Left ventricle myocardium inferior (tissue), 1 donor: ENCODE data around the gene EDIL3. TPM values are rescaled to one million over a fixed set of nuclear protein-coding genes. Genes with fewer than 3 reads are reported as not detected.

Source experiments
- DNase-seq: peaks from one replicate; pipeline ENCODE4 v3.0.0-alpha.2; 2020
- H3K27ac ChIP-seq: fragments of 200-600 bp; replicated peaks from 2 replicates; pipeline ENCODE4 v1.8.0; 2021
- H3K27me3 ChIP-seq: fragments of 200-600 bp; 2 replicates; pipeline ENCODE4 v1.8.0; 2021; ENCODE audit warnings: low read depth
- H3K36me3 ChIP-seq: fragments of 200-600 bp; 2 replicates; pipeline ENCODE4 v1.8.0; 2021
- H3K4me1 ChIP-seq: fragments of 200-600 bp; 2 replicates; pipeline ENCODE4 v1.8.0; 2021
- H3K4me3 ChIP-seq: fragments of 200-600 bp; 2 replicates; pipeline ENCODE4 v1.8.0; 2021; ENCODE audit warnings: mild to moderate bottlenecking, moderate library complexity
- H3K9me3 ChIP-seq: fragments of 200-600 bp; replicated peaks from 2 replicates; pipeline ENCODE4 v1.8.0; 2021
- CTCF ChIP-seq: fragments of 200-600 bp; IDR thresholded peaks from 2 replicates; pipeline ENCODE4 v1.8.0; 2021; ENCODE audit warnings: antibody characterized with exemption, mild to moderate bottlenecking, borderline replicate concordance
- intact Hi-C: fragments of 100-400 bp; cut with micrococcal nuclease; formaldehyde crosslinking; loops from one replicate; pipeline ENCODE4 v1.11.0; 2022
- total RNA-seq: library from RNA; stranded (reverse); fragmentation: NEBNext Ultra II Directional; extraction: Animal tissue kit (Norgen Biotek cat#: 25700); gene quantifications from one replicate; pipeline ENCODE4 v1.2.1, GENCODE V29; 2021
- donor health status: DM: no; HTN: yes; CAD: no; lungs with severe emphysema.

The EDIL3 gene
- total RNA-seq, 1 donor from 2014 or later: 3.5 TPM

DNA sequence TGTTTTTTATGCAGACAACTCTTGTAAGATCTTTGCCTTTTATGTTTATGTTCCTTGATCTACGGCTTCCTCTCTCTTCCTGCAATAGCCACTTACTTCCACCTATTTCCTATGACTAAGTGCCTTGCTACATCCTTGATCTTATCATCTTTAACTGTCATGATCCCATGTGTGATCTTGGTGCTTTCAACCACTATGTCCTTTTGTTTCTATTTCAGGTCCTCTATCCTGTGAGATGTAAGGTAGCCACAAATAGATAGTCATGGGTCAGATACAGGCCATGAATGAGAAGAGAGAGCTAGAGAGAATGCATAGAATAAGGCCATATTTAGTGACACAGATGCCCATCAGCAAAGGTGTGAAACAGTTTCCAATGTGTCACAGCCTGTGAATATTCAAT, 420.4 kb downstream of the EDIL3 start:
- Histone ChIP-seq H3K27me3 (no peaks in the 10 kb centered on the region), H3K9me3 (no peaks in the 10 kb centered on the region), H3K4me1 (no peaks in the 10 kb centered on the region), H3K4me3 (no peak overlapping the region), H3K27ac (no peak overlapping the region), H3K36me3 (no peaks in the 10 kb centered on the region)
- intact Hi-C loops: no loop called here
- TF ChIP-seq CTCF: no peak
- no peak for DNase-seq

- H3K27ac ChIP-seq: no peak overlapping the region
- H3K36me3 ChIP-seq: no peaks in the 10 kb centered on the region
- no peaks in the 10 kb centered on the region for H3K9me3 ChIP-seq
- no peak for DNase-seq
- H3K4me1 ChIP-seq: no peaks in the 10 kb centered on the region
- no peak overlapping the region for H3K4me3 ChIP-seq
- no peaks in the 10 kb centered on the region for H3K27me3 ChIP-seq
- intact Hi-C loops: no loop called here
- no peak for TF ChIP-seq CTCF
These were observed 427.5 kb downstream of the EDIL3 start for GRCh38 chr5:83957188-83957587.

DNA sequence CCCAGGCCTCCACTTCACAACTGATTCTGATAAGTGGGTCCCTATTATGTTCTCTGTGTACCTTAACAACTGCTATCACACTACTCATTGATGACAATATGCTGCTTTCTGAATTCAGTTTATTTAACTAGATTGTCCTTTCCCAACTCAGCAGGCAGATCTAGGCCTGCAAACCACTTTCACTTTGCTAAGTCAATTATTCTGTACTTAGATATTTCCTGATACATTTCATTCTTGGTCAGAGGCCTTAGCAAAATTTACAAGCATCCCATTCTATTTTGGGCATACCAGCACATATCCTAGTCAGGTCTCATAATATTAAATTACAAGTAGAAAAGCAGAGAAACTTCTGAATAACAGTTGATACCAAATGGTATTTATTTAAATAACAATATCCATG, 428.3 kb downstream of the EDIL3 start:
- Histone ChIP-seq H3K4me1 (no peaks in the 10 kb centered on the region), H3K27ac (no peak overlapping the region), H3K27me3 (no peaks in the 10 kb centered on the region), H3K9me3 (no peaks in the 10 kb centered on the region), H3K36me3 (no peaks in the 10 kb centered on the region), H3K4me3 (no peak overlapping the region)
- intact Hi-C loops: no loop called here
- no peak for DNase-seq
- TF ChIP-seq CTCF: no peak

DNA sequence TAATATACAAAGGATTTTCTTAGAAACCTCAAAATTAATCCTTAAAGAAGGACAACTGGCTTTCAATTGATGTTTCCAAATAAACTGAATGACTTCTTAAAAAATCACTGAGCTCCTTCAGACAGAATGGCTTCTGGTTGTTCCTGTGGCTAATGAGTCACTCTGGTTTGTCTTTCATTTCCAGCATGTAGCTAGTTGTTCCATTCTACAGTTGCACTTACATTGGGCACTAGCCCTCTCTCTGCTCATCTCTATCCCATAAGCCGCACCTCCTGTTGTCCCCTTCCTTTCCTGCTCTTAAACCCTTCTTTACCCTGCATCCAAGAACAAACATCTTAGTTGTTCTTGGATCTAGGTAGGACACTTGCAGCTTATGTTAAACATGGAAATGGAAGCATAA, 428.8 kb downstream of the EDIL3 start:
- Histone ChIP-seq H3K9me3 (no peaks in the 10 kb centered on the region), H3K4me1 (no peaks in the 10 kb centered on the region), H3K4me3 (no peak overlapping the region), H3K27ac (no peak overlapping the region), H3K36me3 (no peaks in the 10 kb centered on the region), H3K27me3 (no peaks in the 10 kb centered on the region)
- DNase-seq: no peak
- intact Hi-C loops: no loop called here
- no peak for TF ChIP-seq CTCF

- Histone ChIP-seq H3K27me3 (no peaks in the 10 kb centered on the region), H3K4me1 (no peaks in the 10 kb centered on the region), H3K4me3 (no peak overlapping the region), H3K9me3 (peaks cover 9% of the 10 kb centered on the region), H3K36me3 (no peaks in the 10 kb centered on the region), H3K27ac (no peak overlapping the region)
- intact Hi-C loops: no loop called here
- no peak for DNase-seq
- TF ChIP-seq CTCF: no peak
These were observed 436.9 kb downstream of the EDIL3 start for GRCh38 chr5:83947763-83948162.

DNA sequence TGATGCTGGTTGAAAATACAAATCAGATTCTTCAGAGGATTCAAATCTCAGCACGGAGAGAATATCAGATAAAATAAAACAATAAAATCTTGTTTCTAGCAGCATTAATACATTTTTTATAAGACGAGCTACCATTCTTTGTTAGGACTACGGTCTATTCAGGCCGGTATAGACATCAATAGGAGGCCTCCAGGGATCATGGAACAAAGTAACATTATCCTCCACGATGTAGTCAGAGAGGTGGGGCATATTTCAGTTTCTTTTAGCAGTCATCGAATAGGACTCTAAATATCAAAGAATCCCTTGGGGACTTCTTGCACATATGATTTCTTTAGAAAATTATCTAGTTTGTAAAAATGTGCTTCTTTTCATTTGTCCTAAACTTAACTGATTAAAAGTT, 438.2 kb downstream of the EDIL3 start:
- H3K9me3 ChIP-seq: peaks cover 9% of the 10 kb centered on the region
- no peaks in the 10 kb centered on the region for H3K36me3 ChIP-seq
- no peak for DNase-seq
- intact Hi-C loops: no loop called here
- no peak overlapping the region for H3K27ac ChIP-seq
- no peaks in the 10 kb centered on the region for H3K27me3 ChIP-seq
- no peak for TF ChIP-seq CTCF
- H3K4me1 ChIP-seq: no peaks in the 10 kb centered on the region
- H3K4me3 ChIP-seq: no peak overlapping the region
